H1 (cell line): ENCODE results near the gene GSG1L2. TPM values are rescaled to one million over a fixed set of nuclear protein-coding genes. Genes with fewer than 3 reads are reported as not detected.

Experiments used
- E2F6 ChIP-seq: IDR thresholded peaks from 2 replicates; pipeline ENCODE4 v1.6.1; 2012; ENCODE audit warnings: inconsistent platforms
- GABPA ChIP-seq: IDR thresholded peaks from 2 replicates; pipeline ENCODE4 v1.6.1; 2011; ENCODE audit warnings: mild to moderate bottlenecking, low read length, moderate library complexity, borderline replicate concordance; ENCODE audit not compliant: insufficient read depth
- GTF2F1 ChIP-seq: IDR thresholded peaks from 2 replicates; pipeline ENCODE4 v1.6.1; 2012; ENCODE audit warnings: low read depth, low read length, improper control_type of control experiment, borderline replicate concordance
- SP1 ChIP-seq: IDR thresholded peaks from 2 replicates; pipeline ENCODE4 v1.6.1; 2011; ENCODE audit warnings: low read depth, low read length
- TAF7 ChIP-seq: optimal IDR thresholded peaks from 2 replicates; pipeline ENCODE3; 2011; ENCODE audit warnings: low read depth, mild to moderate bottlenecking, inconsistent platforms, low read length, moderate library complexity, borderline replicate concordance
- TEAD4 ChIP-seq: IDR thresholded peaks from 2 replicates; pipeline ENCODE4 v1.6.1; 2012; ENCODE audit warnings: low read depth, low read length, inconsistent platforms, mixed read lengths
- polyA plus RNA-seq, 7 experiments: library from polyadenylated mRNA; depleted of rRNA in 3 of 7; stranded (reverse) in 5 of 7; unstranded in 2 of 7; fragments of >200 nt in 5 of 7; fragments of 200-250 nt in 2 of 7; gene quantifications; 1 replicate in 5 of 7; 2 replicates in 1 of 7; 4 replicates in 1 of 7; pipeline versions ENCODE4 v1.2.1 to v1.2.3, GENCODE V29; 2011 to 2013; ENCODE audit warnings: missing spikeins in 2 of 7, mixed read lengths in 2 of 7
- total RNA-seq: library from RNA; stranded (reverse); fragmentation: NEBNext Ultra II Directional; extraction: Animal tissue kit (Norgen Biotek cat#: 25700); gene quantifications from 2 replicates; pipeline ENCODE4 v1.2.1, GENCODE V29; 2021

GSG1L2 gene
- total and polyA plus RNA-seq, 2 of the 8 experiments (the other 6 are each of a cell fraction or from before 2014, with no cell fraction given), result not detected

GRCh38 chr17:9780552-9780951 is 41.3 kb downstream of the GSG1L2 start (continued):
- TF ChIP-seq GTF2F1 (no peak), TAF7 (no peak), TEAD4 (no peak), E2F6 (no peak), SP1 (no peak), GABPA (no peak)
